Measurements from ENCODE around the gene CNTN3. TPM values are rescaled to one million over a fixed set of nuclear protein-coding genes. Genes with fewer than 3 reads are reported as not detected.

CNTN3 gene
- total and polyA plus RNA-seq, 8 donors: 0.76 to 17.1 (median 3.2) TPM

DNA sequence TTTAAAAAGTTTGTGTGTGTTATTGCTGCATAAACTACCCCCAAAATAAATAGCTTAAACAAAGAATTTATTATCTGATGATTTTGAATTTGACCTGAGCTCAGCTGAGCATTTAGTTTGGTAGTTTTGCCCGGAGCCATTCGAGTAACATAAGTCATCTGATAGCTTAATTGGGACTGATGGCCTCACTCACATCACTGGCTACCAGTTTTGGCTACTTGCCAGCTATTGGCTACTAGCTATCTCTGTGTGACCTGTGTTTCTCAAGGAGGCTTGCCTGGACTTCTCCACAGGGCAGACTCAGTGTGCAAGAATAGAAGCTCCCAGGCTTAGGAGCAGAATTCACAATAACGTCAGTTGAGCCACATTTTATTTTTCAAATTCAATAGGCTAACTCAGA, 9.0 kb downstream of the CNTN3 start:
- H3K9me3 ChIP-seq: no peaks in the 10 kb centered on the region
- H3K4me3 ChIP-seq: no peak overlapping the region
- no peak overlapping the region for H3K27ac ChIP-seq
- H3K4me1 ChIP-seq: no peaks in the 10 kb centered on the region
- H3K36me3 ChIP-seq: no peaks in the 10 kb centered on the region
- WGBS, 5 donors: 82 to 92% (median 88%) methylated on average over 3 of the region's 3 CpGs
- H3K27me3 ChIP-seq: no peaks in the 10 kb centered on the region
- no peak for DNase-seq
- TF ChIP-seq POLR2A (IDR thresholded peaks at IDR 0.05) (no peak), EP300 (IDR thresholded peaks at IDR 0.05) (no peak)
- intact Hi-C loops (cut with DNase I; ENCODE audit: low total_unique reads): no loop called here

DNA sequence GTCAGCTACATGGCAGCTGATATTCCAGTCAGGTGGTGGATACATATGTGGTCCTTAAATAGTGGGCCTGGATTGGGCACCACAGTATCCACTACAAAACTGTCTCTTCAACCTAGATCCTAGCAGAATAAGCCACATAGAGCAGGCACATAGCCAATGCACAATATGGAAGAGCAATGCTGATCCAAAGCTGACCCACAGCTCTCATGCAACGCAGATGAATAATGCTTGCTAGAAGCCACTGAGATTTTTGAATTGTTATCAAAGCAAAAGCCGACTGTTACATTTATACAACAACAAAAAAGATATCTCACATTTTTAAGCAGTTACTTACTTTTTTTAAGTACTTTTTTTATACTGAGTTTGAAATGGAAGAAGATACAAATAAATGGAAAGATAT, 11.2 kb downstream of the CNTN3 start:
- Histone ChIP-seq H3K4me1 (no peaks in the 10 kb centered on the region), H3K27ac (no peak overlapping the region), H3K9me3 (no peaks in the 10 kb centered on the region), H3K36me3 (no peaks in the 10 kb centered on the region), H3K27me3 (no peaks in the 10 kb centered on the region), H3K4me3 (no peak overlapping the region)
- DNase-seq: no peak
- intact Hi-C loops (cut with DNase I; ENCODE audit: low total_unique reads): no loop called here
- no peak for TF ChIP-seq EP300 (IDR thresholded peaks at IDR 0.05)
- no peak for TF ChIP-seq POLR2AphosphoS5 (IDR thresholded peaks at IDR 0.05)
- no peak for TF ChIP-seq POLR2A (IDR thresholded peaks at IDR 0.05)
- TF ChIP-seq, protein P1, sequence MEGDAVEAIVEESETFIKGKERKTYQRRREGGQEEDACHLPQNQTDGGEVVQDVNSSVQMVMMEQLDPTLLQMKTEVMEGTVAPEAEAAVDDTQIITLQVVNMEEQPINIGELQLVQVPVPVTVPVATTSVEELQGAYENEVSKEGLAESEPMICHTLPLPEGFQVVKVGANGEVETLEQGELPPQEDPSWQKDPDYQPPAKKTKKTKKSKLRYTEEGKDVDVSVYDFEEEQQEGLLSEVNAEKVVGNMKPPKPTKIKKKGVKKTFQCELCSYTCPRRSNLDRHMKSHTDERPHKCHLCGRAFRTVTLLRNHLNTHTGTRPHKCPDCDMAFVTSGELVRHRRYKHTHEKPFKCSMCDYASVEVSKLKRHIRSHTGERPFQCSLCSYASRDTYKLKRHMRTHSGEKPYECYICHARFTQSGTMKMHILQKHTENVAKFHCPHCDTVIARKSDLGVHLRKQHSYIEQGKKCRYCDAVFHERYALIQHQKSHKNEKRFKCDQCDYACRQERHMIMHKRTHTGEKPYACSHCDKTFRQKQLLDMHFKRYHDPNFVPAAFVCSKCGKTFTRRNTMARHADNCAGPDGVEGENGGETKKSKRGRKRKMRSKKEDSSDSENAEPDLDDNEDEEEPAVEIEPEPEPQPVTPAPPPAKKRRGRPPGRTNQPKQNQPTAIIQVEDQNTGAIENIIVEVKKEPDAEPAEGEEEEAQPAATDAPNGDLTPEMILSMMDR (IDR thresholded peaks at IDR 0.05): no peak
- 76 to 97% (median 87%) methylated on average over 2 of the region's 2 CpGs for WGBS, 5 donors

DNA sequence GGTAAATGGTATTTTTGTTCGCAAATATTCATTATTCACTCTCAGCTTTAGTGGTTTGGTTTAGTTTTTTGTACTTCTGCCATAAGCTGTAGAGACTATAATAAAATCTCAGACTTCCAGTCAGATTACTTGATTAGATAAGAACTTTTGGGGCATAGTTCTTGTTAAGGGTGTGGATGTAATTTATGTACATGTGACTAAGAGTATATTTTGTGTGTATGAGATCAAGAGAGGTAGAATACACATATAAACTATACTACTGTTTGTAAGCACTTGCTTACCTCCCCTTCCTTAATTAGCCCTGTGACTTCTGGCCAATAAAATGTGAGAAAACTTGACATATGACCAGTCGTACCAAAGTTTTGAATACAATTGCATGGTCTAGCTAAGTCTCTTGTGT, 12.0 kb downstream of the CNTN3 start:
- Histone ChIP-seq H3K27ac (no peak overlapping the region), H3K9me3 (no peaks in the 10 kb centered on the region), H3K4me1 (no peaks in the 10 kb centered on the region), H3K36me3 (no peaks in the 10 kb centered on the region), H3K4me3 (no peak overlapping the region), H3K27me3 (no peaks in the 10 kb centered on the region)
- intact Hi-C loops (cut with DNase I; ENCODE audit: low total_unique reads): no loop called here
- WGBS, 5 donors: 84 to 95% (median 88%) methylated on average over 2 of the region's 2 CpGs
- no peak for TF ChIP-seq EP300 (IDR thresholded peaks at IDR 0.05)
- TF ChIP-seq, protein P1 (IDR thresholded peaks at IDR 0.05): no peak
- no peak for TF ChIP-seq POLR2AphosphoS5 (IDR thresholded peaks at IDR 0.05)
- no peak for DNase-seq

DNA sequence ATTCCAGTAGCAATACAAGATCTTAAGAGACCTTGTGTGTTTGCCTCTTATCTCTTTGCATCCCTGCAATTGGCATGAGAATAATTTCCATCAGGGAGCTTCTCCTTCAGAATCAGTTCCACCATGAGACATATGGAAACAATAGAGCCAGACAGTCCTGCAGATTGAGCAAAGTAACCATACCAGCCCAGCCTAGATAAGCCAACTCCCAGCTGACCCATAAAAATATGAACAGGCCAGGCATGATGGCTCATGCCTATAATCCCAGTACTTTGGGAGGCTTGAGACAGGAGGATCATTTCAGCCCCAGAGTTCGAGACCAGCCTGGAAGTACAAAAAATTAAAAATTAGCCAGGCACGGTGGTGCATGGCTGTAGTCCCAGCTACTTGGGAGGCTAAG, 12.7 kb downstream of the CNTN3 start:
- H3K36me3 ChIP-seq: no peaks in the 10 kb centered on the region
- no peaks in the 10 kb centered on the region for H3K9me3 ChIP-seq
- TF ChIP-seq POLR2A (IDR thresholded peaks at IDR 0.05) (no peak), POLR2AphosphoS5 (IDR thresholded peaks at IDR 0.05) (no peak), EP300 (IDR thresholded peaks at IDR 0.05) (no peak)
- TF ChIP-seq, protein P1 (IDR thresholded peaks at IDR 0.05): no peak
- no peaks in the 10 kb centered on the region for H3K27me3 ChIP-seq
- intact Hi-C loops (cut with DNase I; ENCODE audit: low total_unique reads): no loop called here
- no peak overlapping the region for H3K27ac ChIP-seq
- no peaks in the 10 kb centered on the region for H3K4me1 ChIP-seq
- DNase-seq: no peak
- 86 to 94% (median 90%) methylated on average over 2 of the region's 2 CpGs for WGBS, 5 donors
- H3K4me3 ChIP-seq: no peak overlapping the region

DNA sequence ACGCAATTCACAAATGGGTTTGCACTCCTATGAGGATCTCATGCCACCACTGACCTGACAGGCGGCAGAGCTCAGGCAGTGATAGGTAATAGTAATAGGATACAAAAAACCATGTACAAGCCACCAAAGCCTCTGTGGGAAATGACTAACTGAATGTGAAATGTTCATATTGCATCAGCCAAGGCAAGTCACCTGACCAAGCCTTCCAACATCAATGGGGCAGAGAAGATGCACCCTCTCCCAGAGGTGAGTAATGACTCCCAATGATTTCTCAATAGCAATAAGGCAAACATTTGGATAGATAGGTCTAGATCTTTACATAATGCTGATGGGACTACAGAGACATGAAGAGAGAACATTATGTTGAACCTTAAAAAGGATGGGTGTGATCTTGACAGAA, 14.9 kb downstream of the CNTN3 start:
- intact Hi-C loops (cut with DNase I; ENCODE audit: low total_unique reads): no loop called here
- Histone ChIP-seq H3K4me1 (no peaks in the 10 kb centered on the region), H3K36me3 (no peaks in the 10 kb centered on the region), H3K27ac (no peak overlapping the region), H3K27me3 (no peaks in the 10 kb centered on the region), H3K9me3 (no peaks in the 10 kb centered on the region), H3K4me3 (no peak overlapping the region)
- TF ChIP-seq, protein P1 (IDR thresholded peaks at IDR 0.05): no peak
- TF ChIP-seq POLR2AphosphoS5 (IDR thresholded peaks at IDR 0.05): no peak
- WGBS, 5 donors: 94 to 99% (median 97%) methylated on average over 2 of the region's 2 CpGs
- no peak for DNase-seq
